Keratinocyte (primary cell): ENCODE measurements around the gene DNAJC24. TPM values are rescaled to one million over a fixed set of nuclear protein-coding genes. Genes with fewer than 3 reads are reported as not detected.

Experiments
- DNase-seq: peaks from one replicate; pipeline ENCODE4 v3.0.0-alpha.2; 2011; ENCODE audit warnings: low read depth, missing footprints, low spot score
- FAIRE-seq: peaks from 2 replicates; lab custom pipeline; 2011; peaks lifted over from hg19 to GRCh38; lab: Jason Lieb, UNC
- H2AFZ ChIP-seq: 2 replicates; pipeline ENCODE4 v1.6.0; 2012; ENCODE audit warnings: low read length, control low read depth, inconsistent platforms; ENCODE audit not compliant: control insufficient read depth
- H3K27ac ChIP-seq: 2 replicates; pipeline ENCODE4 v1.5.1; 2011; ENCODE audit warnings: low read length; ENCODE audit not compliant: control insufficient read depth, insufficient read depth
- H3K27me3 ChIP-seq: 3 replicates; pipeline ENCODE4 v1.6.0; 2011; ENCODE audit warnings: low read length; ENCODE audit not compliant: control insufficient read depth, insufficient read depth; ENCODE audit errors: extremely low read depth
- H3K36me3 ChIP-seq, 2 experiments: 2 replicates in 1 of 2; 3 replicates in 1 of 2; pipeline ENCODE4 v1.5.1; 2011; ENCODE audit warnings: low read length in 2 of 2, mild to moderate bottlenecking in 1 of 2; ENCODE audit not compliant: control insufficient read depth in 2 of 2, insufficient read depth in 2 of 2; ENCODE audit errors: extremely low read depth in 1 of 2
- H3K4me1 ChIP-seq: 3 replicates; pipeline ENCODE4 v1.5.1; 2011; ENCODE audit warnings: low read length; ENCODE audit not compliant: control insufficient read depth, insufficient read depth; ENCODE audit errors: extremely low read depth
- H3K4me2 ChIP-seq: 3 replicates; pipeline ENCODE4 v1.6.0; 2011; ENCODE audit warnings: low read depth, low read length; ENCODE audit not compliant: control insufficient read depth, insufficient read depth; ENCODE audit errors: extremely low read depth
- H3K4me3 ChIP-seq, 3 experiments: fragments of 200-600 bp in 1 of 3; sonication (generic) in 1 of 3; 2 replicates in 2 of 3; 3 replicates in 1 of 3; pipeline ENCODE4 v1.5.1; 2011 to 2016; ENCODE audit warnings: low read length in 3 of 3, mild to moderate bottlenecking in 3 of 3, control low read depth in 2 of 3, inconsistent platforms in 1 of 3, low read depth in 1 of 3, mixed read lengths in 1 of 3, mixed run types in 1 of 3, moderate library complexity in 1 of 3; ENCODE audit not compliant: control insufficient read depth in 2 of 3, insufficient read depth in 2 of 3; ENCODE audit errors: extremely low read depth in 1 of 3
- H3K79me2 ChIP-seq: 2 replicates; pipeline ENCODE4 v1.6.0; 2012; ENCODE audit warnings: low read length; ENCODE audit not compliant: control insufficient read depth, insufficient read depth
- H3K9ac ChIP-seq: 3 replicates; pipeline ENCODE4 v1.6.0; 2011; ENCODE audit warnings: low read length; ENCODE audit not compliant: control insufficient read depth, insufficient read depth; ENCODE audit errors: extremely low read depth
- H3K9me1 ChIP-seq: 3 replicates; pipeline ENCODE4 v1.6.0; 2011; ENCODE audit warnings: low read length; ENCODE audit not compliant: control insufficient read depth, insufficient read depth; ENCODE audit errors: extremely low read depth
- H3K9me3 ChIP-seq: 2 replicates; pipeline ENCODE4 v1.5.1; 2012; ENCODE audit warnings: low read depth, low read length; ENCODE audit not compliant: control insufficient read depth
- H4K20me1 ChIP-seq: 3 replicates; pipeline ENCODE4 v1.6.0; 2011; ENCODE audit warnings: low read length; ENCODE audit not compliant: control insufficient read depth, insufficient read depth; ENCODE audit errors: extremely low read depth
- EZH2 ChIP-seq: IDR thresholded peaks from one replicate; pipeline ENCODE4 v1.6.1; 2012; ENCODE audit warnings: inconsistent platforms, mild to moderate bottlenecking, low read length, moderate library complexity
- dilution Hi-C: fragments of 300-500 bp; cut with MboI; formaldehyde crosslinking; loops from one replicate; pipeline ENCODE4 v1.7.0; 2020; ENCODE audit warnings: low sequenced_read_pairs; ENCODE audit not compliant: extremely low pct_ligation_motif_present
- polyA plus RNA-seq, 5 experiments: library from polyadenylated mRNA; depleted of rRNA in 3 of 5; stranded (reverse) in 3 of 5; stranded (forward) in 1 of 5; unstranded in 1 of 5; fragments of >200 nt; gene quantifications; 1 replicate in 1 of 5; 2 replicates in 3 of 5; 3 replicates in 1 of 5; pipeline versions ENCODE4 v1.2.1 to v1.2.3, GENCODE V29; 2011 to 2012; ENCODE audit warnings: missing spikeins in 2 of 5, low read depth in 1 of 5, low replicate concordance in 1 of 5
- TF ChIP-seq, protein P1 (sequence below), 3 experiments: IDR thresholded peaks in 1 of 3; conservative IDR thresholded peaks in 1 of 3; optimal IDR thresholded peaks in 1 of 3; 2 replicates in 2 of 3; 3 replicates in 1 of 3; pipeline versions ENCODE3 to v1.5.1; 2011; ENCODE audit warnings: low read length in 3 of 3, mild to moderate bottlenecking in 3 of 3, moderate library complexity in 2 of 3, control low read depth in 1 of 3, inconsistent platforms in 1 of 3; ENCODE audit not compliant: insufficient read depth in 2 of 3; ENCODE audit errors: extremely low read depth in 1 of 3

Gene DNAJC24
- polyA plus RNA-seq, 1 donor (not counting 4 experiments of a cell fraction or from before 2014, with no cell fraction given) = 30.3 TPM

DNA sequence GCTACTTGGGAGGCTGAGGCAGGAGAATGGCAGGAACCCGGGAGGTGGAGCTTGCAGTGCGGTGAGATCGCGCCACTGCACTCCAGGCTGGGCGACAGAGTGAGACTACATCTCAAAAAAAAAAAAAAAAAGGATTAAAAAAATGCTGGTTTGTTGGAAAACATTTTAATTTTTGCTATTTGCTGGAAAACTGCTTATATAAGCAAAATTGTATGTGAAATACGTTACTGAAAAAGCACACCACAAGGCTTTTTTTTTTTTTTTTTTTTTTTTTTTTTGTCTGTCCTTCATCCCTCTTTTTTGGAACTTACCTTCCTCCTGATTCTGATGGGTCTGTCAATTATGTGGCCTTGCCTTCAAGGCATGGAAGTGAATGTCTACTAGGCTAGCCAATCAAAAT, 41.0 kb upstream of the DNAJC24 start:
- Histone ChIP-seq H3K9ac (no peak overlapping the region), H3K4me3 (no peak overlapping the region), H4K20me1 (no peaks in the 10 kb centered on the region), H3K4me1 (no peaks in the 10 kb centered on the region), H3K27me3 (no peaks in the 10 kb centered on the region), H2AFZ (no peak overlapping the region), H3K9me1 (no peaks in the 10 kb centered on the region), H3K36me3 (no peaks in the 10 kb centered on the region), H3K4me2 (no peak overlapping the region), H3K9me3 (no peaks in the 10 kb centered on the region), H3K79me2 (no peaks in the 10 kb centered on the region), H3K27ac (no peak overlapping the region)
- DNase-seq = no peak
- no peak for FAIRE-seq
- TF ChIP-seq, protein P1, sequence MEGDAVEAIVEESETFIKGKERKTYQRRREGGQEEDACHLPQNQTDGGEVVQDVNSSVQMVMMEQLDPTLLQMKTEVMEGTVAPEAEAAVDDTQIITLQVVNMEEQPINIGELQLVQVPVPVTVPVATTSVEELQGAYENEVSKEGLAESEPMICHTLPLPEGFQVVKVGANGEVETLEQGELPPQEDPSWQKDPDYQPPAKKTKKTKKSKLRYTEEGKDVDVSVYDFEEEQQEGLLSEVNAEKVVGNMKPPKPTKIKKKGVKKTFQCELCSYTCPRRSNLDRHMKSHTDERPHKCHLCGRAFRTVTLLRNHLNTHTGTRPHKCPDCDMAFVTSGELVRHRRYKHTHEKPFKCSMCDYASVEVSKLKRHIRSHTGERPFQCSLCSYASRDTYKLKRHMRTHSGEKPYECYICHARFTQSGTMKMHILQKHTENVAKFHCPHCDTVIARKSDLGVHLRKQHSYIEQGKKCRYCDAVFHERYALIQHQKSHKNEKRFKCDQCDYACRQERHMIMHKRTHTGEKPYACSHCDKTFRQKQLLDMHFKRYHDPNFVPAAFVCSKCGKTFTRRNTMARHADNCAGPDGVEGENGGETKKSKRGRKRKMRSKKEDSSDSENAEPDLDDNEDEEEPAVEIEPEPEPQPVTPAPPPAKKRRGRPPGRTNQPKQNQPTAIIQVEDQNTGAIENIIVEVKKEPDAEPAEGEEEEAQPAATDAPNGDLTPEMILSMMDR (optimal IDR thresholded peaks at IDR 0.05 in 1 of 3, IDR thresholded peaks at IDR 0.05 in 1 of 3, conservative IDR thresholded peaks at IDR 0.05 in 1 of 3; ENCODE audit: extremely low read depth in 1 of 3, insufficient read depth in 2 of 3, low read length in 3 of 3) = no peak
- TF ChIP-seq EZH2 = no peak
- dilution Hi-C loops = no loop called here

DNA sequence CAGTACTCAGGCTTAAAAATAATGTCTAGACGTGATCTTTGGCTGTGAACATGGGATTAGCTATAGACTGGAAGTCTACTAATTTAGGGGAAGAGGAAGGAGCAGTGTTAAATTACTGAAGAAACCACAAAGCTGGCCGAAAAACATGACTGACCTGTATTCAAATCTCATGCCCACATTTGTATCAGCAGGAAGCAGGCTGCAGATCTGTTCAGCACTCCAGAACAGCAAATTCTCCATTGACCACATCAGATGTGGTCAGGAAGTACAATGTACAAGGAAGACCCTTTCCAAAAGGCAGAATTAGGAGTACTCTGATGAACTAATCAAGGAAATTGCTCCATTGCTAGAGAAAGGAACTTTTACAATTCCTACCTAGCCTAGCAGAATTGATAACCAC, 31.9 kb upstream of the DNAJC24 start:
- Histone ChIP-seq H3K4me1 (no peaks in the 10 kb centered on the region), H2AFZ (no peak overlapping the region), H3K27ac (no peak overlapping the region), H3K4me3 (no peak overlapping the region), H3K79me2 (no peaks in the 10 kb centered on the region), H3K4me2 (no peak overlapping the region), H3K9ac (no peak overlapping the region), H3K36me3 (no peaks in the 10 kb centered on the region), H3K27me3 (peaks cover 4% of the 10 kb centered on the region), H3K9me3 (no peaks in the 10 kb centered on the region), H3K9me1 (no peaks in the 10 kb centered on the region), H4K20me1 (no peaks in the 10 kb centered on the region)
- DNase-seq (no peak), FAIRE-seq (no peak)
- dilution Hi-C loops = no loop called here
- TF ChIP-seq, protein P1 (optimal IDR thresholded peaks at IDR 0.05 in 1 of 3, IDR thresholded peaks at IDR 0.05 in 1 of 3, conservative IDR thresholded peaks at IDR 0.05 in 1 of 3; ENCODE audit: extremely low read depth in 1 of 3, insufficient read depth in 2 of 3, low read length in 3 of 3) = no peak
- no peak for TF ChIP-seq EZH2
